DMS53 treated with DMSO at 0.1 percent for 48 hours (cell line): ENCODE data around the gene PHACTR3.

Experiments used
- DNase-seq: peaks from one replicate; lab custom pipeline; 2025; ENCODE audit not compliant: unreplicated experiment; lab: John Stamatoyannopoulos, UW

Gene PHACTR3

DNA sequence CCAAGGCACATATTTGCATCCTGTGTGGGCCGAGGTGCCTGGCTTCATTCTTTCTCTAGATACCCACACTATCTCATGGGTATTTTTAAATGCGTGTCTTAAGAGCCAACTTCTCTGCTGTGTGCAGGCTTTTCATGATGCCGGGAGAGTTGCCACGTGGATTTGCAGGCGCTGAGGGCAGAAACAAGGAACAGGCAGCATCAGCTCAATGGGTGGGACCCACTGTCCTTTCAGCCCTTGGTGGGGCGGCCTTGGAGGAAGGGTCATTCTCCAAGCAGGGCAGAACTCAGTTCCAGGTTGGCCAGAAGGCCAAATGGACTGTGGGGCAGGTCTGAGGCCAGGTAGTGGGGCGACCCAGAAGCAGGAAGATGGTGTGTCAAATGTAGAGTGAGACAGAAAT lies 84.7 kb downstream of the PHACTR3 start:
- DNase-seq, result no peak

DNA sequence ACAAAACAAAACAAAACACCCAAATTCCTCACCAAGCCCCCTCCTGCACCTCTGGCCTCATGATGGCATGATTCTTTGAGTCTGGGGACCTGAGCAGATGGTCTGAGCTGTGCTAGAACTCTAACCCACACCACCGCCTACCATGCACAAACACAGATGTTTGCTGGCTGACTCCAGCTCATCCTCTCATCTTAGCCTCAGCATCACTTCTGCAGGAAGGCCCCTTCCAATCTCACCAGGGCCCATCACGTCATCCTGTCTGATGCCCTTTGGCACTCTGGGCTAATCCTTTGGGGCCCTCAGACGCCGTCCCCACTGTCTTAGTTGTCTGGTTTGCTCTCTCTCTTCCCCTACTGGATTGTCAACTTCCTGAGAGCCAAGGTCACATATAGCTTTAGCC lies 85.8 kb downstream of the PHACTR3 start:
- no peak for DNase-seq

DNA sequence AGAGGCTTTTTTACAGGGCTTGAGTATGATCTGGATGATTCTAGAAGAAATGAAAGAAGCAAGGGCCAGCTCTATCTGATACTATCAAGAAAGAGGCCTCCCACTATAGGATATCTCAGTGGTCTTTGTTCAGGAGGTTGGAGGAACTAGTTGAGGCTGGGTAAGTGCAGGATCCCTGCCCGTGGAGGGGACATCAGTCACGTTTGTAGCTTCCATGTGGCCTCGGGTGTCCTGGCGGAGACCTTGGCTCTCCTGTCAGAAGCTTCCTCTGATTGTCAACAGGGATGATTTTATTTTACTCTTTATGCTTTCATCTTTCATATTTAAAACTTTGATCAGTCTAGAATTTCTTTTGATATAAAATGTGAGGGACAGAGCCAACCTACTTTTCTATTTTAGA lies 86.6 kb downstream of the PHACTR3 start:
- DNase-seq, result no peak

DNA sequence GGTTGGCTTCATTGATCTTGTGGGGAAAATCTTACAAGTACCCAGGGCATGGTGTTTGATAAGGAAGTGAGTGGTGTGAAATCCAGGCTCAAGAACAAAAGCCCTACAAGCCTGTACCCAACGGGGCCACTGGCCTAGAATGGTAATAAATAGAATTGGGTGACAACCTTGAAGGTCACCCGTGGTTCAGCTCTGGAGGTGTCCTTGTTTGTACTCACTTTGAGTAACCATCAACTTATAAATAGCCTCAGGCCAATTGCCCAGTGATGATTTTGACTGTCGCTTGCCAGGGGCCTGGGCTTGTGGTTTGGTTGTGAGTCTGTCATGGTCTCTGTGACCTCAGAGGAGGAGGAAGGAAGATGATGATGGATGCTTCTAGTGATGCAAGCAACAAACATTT lies 87.8 kb downstream of the PHACTR3 start:
- no peak for DNase-seq

DNA sequence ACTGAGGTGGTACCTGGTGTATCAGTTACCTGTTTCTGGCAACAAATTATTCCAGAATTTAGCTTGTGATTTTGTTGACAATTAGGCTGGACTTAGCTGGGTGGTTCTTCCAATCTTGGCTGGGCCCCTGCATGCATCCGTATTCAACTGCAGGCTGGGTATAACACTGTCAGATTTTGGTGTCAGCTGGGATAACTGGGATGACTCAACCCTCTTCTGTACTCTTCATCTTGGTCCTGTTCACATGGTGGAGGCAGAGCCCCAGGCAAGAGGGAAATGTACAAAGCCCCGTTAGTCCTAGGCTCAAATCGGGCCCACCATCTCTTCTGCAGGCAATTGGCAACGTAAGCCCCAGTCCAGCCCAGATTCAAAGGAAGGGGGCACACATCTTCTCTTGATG lies 89.2 kb downstream of the PHACTR3 start:
- no peak for DNase-seq

DNA sequence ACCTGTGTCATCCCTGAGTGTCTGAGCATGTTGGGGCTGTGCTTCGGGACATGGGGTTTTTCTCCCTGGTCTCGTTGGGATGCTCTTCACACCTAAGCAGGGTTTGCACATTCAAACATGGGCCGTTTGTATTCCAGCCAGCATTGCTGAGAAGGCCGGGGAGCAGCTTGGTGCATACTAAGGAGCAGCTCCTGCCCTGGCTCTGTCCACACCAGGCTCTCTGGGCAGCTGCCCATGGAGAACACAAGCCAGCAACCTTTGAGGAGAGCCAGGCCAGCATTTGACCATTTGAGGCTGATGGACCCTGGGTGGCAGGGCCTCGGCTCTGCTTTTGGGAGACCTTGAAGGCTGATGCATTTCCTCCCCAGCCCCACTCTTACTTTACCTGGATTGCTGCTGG lies 92.1 kb downstream of the PHACTR3 start:
- no peak for DNase-seq

DNA sequence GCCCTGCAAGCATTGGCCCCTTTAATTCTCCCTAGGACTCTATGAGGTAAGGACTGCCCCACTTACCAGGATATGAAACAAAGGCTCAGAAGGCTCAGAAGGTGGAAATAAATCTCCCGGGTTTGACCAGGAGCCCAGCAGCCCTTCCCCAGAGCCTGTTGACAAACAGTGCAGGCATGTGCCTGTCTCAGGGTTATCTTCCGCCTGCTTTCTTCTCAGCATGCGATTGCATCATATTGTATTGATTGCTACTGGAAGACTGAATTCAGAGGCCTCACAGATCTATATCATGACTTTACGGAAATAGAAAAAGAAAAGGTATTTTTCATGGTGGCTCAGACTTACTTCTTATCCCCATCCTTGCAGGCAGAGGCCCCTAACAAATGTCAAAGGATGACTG lies 92.7 kb downstream of the PHACTR3 start:
- DNase-seq, result no peak

DNA sequence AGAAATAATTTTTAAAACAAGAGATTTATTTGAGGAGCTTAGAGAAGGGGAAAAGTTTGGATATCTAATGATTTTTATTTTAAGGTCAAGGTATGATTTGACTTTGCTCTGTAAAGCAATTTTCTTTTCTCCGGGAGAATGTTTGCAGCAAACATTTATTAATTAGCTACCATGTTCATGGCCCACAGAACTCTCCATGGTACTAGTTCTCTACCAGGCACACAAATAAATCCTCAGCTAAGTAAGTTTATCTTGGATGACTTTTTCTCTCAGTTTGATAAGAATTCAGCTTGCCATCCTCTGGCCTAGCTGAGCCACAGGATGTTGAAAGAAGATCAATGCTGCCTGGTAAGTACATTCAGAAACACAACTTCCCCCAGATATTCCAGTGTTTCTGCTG lies 94.3 kb downstream of the PHACTR3 start:
- DNase-seq, result no peak

DNA sequence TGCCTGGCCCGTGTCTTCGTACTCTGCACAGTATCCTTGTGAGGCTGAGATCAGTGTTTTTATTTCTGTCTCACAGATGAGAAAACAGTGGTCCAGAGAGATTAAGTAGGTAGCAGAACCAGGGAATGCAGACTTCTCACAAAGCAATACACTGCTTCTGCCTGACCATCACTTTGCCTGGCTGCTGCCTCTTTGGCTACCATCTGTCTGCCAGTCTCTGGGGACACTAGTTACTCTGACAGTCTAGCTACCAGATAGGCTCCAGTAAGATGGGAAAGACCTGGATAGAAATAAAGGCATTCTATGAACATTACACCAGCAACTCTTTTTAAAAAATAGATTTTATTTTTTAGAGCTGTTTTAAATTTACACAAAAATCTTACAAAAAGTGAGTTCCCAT lies 96.9 kb downstream of the PHACTR3 start:
- no peak for DNase-seq

DNA sequence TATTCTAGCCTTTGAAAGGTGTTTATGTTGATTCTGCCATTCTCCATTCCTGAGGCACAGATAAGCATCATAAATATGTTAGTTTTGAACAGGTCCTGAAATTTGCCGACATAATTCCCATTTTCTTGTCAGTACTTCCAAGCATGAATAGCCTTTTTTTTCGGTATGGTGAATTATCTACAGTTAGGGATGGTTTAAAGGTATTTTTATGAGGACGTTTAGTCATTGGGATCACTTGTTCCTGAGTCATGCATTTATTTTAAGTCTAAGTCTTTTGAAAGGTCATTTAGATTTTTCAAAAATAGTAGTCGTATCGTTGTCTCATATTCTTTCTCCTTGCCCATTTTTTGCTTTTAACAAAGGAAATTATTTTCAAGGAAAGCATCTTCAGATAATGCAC lies 98.7 kb downstream of the PHACTR3 start:
- no peak for DNase-seq

DNA sequence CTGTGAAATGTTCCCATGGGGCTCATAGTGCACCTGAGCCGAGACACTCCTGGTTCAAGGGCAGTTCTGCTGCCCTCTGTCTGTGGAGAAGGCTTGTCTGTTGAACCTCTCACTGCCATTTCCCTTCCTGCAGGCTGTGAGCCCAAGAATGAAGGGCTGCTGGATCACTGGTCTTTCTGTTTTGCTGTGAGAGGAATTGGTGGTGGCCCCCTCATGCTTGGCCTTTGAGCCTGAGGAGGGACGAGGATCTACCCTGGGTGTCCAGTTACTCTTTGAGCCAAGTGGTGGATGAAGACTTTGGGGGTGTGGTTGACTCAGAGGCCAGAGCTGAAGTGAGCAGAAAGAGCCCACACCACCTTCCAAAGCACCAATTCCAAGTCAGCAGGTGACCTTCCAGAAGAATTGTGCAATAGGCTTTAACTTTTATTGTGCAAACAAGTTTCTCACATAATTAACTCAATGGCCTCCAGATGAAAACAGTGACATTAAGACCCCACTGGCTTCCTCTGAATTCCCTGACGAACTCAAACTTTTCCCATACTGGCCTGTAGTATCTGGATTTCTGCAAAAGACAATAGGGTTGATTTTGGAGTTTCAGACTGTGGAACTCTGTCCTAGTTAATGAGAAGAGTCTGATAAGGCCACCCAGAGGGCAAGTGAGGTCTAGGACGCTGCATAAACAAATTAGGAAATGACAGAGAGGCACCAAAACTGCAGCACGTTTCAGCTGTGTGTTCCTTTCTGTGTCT lies 101.5 kb downstream of the PHACTR3 start:
- no peak for DNase-seq

DNA sequence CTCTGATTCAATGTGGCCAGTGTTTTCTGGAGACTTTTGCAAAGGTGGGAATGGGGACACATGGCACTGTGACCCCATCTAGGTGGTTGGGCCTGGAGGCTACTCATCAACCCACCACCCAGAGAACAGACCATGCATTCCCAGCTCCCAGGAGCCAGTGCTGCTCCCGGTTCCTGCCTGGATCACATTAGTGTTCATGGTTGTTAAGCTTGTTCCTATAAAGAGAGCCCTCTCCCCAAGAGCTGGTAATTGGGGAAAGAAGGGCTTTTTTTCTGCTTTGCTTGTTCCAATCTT lies 102.0 kb downstream of the PHACTR3 start:
- DNase-seq, result no peak

DNA sequence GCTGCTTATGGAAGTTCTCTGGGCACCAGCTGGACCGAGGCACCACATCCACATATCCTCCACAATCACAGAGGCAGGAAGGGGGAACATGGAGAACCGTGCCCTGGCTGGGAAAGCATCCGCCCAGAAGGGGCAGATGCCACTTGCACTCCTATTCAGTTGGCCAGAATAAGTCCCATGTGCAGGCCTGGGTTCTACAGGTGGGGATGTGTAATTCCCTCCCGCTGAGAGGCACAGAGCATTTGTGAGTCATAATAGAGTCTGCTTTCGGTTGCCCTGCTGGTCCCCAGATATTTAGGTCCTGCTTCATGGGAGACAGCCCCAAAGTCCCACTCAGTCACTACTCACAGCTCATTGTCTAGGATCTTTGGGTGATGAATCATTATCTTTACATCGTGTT lies 104.0 kb downstream of the PHACTR3 start:
- DNase-seq, result no peak

DNA sequence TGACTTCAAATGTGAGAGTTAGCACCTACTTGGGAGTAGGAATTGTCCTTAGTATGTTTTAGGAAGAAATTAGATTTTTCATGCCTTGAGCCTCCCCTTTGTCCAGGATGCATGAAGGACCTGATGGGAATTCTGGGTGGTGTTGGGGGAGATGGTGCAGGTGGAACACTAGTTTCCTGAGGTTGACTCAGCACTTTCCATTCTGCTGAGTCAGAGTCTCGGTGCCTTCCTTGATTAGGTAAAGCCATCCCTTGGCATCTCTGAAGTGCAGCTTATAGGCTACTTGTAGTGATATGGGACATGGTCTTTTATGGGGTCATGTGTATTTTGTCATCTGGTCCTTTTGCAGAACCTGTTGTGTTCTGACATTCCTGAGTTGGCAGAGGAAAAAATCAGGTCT lies 105.3 kb downstream of the PHACTR3 start:
- no peak for DNase-seq

DNA sequence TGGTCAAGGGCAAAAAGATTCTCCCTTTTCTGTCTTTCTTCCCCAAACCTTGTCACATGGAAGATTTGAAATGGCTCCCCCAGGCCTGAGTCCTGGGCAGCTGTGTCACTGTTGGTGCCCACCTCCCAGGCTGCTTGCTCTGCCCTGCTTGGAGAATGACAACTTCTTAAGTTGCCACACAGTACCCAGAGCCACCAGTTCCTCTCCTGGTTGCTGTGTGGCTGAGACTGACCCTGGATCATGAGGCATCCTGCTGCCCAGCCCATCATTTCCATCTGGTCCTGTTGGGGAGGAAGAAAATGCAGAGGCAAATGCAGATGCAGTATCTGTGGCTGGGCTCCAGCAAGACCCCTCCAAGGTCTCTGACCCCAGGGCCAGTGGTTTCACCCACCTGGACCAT lies 113.7 kb downstream of the PHACTR3 start:
- DNase-seq, result no peak

DNA sequence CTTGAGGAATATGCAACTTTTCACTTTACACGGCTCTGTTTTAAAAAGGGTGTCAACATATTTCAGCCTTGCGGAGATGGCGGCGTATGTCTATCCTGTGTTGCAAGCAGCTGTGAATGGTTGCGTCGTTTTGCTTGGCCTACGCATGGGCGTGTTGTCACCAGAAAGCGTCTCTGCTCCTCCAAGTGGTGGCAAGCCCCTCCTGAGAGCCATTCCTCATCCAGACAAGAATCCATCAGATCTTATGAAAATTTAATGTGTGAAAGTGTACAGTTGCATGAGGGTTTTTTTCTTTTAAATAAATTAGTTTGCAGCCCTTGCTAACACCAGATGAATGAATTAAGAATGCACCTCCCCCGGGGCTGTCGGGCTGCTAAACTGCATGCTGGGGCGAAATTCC lies 114.4 kb downstream of the PHACTR3 start:
- DNase-seq, result no peak

DNA sequence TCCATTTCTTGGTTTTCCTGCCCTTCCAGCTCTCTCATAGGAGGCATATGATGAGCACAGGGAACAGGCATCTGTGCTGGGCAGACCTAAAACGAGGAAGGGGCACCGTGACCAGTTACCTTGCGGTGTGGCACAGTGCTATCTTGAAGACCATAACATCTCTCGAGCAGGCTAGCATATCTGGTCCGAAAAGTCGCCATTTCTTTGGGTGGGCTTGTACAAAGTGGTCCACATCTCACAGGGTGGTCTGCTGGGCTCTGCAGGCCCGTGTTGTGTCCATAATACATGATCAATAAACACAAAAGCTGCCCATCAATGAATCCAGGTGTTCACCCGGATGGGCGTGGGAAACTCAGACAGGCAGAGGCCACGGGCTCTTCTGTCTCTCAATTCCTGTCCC lies 115.7 kb downstream of the PHACTR3 start:
- DNase-seq, result no peak

DNA sequence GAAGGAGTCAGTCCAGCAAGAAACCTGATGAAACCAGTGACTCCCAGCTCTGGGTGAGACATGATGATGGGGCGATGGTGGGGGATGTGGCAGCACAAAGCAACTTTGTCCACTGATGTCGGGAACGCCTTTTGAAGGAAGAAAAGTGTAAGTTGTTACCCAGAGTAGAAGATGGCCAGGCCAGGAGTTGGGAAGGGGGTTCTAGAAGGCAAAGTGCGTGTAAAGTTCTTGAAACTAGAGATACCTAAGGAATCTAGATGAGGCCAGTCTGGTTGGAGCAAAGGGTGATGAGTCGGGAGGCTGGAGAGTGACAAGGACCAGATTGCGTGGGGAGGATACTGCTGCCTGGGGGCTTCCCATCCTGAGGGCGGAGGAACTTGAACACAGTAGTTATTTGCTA lies 117.0 kb downstream of the PHACTR3 start:
- DNase-seq, result no peak

DNA sequence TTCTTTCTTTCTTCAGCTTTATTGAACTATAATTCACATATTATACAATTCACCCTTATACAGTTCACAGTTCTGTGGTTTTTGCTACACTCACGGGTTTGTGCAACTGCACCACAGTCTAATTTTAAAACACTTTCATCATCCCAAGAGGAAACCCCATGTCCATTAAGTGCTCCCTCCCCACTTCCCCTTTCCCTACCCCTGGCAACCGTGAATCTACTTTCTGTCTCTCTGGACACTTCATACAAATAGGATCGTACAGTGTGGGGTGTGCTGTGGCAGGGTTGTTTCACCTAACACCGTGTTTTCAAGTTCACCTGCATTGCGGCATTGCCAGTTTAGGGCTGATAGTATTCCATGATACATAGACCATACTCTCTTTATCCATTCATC lies 118.8 kb downstream of the PHACTR3 start:
- no peak for DNase-seq

DNA sequence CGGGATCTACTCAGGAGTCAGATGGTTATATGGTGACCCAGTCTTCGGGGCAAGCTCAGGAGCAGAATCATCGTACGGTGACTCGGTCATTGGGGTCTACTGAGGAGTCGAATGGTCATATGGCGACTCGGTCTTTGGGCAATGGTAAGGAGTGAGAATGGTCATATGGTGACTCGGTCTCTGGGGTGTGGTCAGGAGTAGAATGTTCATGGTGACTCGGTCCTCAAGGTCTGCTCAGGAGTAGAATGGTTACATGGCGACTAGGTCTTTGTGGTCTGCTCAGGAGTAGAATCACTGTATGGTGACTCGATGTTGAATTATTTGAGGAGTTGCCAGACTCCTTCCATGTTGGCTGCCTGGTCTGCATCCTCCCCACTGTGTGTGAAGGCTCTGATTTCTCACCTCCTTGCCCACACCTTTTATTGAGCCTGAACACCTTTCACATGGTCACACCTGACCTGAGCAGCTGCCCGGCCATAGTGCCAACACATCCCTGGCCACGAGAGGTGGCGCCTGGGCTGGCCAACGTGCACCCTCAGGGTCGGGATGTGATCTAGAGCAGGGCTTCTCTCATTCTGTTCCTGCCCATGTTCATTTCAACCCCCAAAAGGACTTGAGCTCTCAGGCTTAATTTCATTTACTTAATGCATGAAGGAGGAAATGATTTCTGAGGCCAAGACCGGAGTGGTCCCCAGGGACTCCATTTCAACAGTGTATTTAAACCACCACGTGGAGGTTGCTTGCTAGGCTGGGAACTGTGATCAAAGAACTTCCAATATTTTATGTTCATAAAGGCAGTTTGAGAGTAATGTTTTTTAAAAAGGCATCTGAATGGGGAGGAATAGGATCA lies 119.5 kb downstream of the PHACTR3 start:
- DNase-seq, result no peak

DNA sequence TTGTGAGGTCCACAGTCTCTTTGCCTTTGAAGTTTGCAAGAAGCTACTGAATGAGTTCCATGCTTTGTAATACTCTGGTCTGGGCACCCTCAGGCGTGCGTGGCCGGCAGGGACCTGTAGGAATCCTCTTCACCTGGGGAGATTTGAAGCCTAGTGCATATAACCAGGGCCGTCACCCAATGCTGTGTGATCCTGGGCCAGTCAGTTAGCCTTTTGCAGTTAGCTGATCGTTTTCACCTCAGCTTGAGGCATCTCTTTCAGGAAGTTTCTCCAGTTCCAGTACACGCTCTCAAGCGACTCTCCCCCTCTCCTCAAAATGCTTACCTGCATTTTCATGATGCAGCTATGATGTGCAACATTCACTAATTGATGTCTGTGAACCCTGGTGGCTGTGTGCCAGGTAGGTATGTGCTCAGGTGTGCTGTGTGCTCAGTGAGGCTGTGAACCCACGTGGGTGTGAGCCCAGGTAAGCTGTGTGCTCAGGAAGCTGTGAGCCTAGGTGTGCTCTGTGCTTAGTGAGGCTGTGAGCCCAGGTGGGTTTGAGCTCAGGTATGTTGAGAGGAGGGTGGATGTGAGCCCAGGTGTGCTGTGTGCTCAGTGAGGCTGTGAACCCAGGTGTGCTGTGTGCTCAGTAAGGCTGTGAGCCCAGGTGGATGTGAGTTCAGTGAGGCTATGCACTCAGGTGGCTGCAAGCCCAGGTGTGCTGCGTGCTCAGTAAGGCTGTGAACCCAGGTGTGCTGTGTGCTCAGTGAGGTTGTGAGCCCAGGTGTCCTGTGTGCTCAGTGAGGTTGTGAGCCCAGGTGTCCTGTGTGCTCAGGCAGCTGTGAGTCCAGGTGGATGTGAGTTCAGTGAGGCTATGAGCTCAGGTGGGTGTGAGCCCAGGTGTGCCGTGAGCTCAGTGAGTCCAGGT lies 120.4 kb downstream of the PHACTR3 start:
- no peak for DNase-seq
